NCI-H446 treated with DMSO at 0.1 percent for 48 hours (cell line): ENCODE measurements around the gene TARBP1.
"Not testable (repeated sequence)": the region's sequence is repeated elsewhere in the genome, so short reads cannot be mapped to it uniquely, and the experiment has no call there.

Experiments
- DNase-seq: peaks from one replicate; lab custom pipeline; 2025; lab: John Stamatoyannopoulos, UW

Gene TARBP1

DNA sequence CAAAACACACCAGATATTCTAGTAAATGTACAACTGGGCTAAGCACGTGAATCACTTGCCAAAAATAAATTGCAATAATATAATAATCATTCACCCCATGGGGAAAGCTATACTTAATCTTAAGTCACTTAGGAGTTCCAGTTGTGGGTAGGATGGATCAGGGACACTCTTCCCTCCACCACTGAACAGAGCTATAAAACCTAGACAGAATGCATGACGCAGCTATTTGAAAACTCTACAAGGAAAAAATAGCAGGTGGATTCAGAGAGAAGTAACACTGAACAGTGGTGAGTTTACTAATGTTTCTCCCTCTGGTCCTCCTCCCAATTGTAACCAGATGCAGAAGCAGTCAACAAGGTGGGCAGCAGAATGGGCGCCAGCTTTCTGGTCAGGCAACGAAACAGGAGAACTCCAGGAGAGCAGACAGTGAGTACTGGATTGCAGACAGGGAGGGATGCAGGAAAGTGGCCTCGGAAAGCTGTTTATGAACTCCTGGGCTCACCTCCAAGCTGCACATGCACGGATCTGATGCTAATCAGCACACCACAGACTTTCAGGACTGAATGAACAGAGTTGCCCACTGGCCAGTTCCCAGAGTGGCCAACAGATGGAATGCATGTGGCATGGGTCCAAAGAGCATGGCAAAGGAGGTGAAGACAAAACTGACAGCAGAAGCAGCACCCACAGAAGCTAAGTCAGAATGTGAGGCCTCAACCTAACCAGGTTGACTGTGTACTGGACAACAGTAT is 41.4 kb downstream of the TARBP1 start:
- DNase-seq = no peak

DNA sequence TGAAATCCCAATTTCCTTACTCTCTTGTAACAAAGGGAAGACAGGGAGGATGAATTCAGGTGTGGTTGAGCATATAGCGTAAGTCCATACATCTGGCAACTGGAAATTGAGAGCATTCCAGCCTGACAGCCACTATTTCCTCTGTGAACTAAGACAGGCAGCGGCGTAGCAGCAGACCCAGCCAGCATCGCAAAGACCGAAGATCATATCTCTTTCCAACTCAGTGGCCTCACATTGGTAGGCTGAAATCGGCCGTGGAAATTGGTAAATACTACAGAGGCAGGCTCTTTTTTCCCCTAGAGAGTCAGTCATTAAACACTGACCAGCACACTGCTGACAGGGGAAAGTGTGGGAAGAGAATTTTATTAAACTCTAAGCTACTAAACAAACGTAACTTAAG is 43.4 kb downstream of the TARBP1 start:
- no peak for DNase-seq

GRCh38 chr1:234434706-234435105 is 44.3 kb downstream of the TARBP1 start:
- DNase-seq = no peak

DNA sequence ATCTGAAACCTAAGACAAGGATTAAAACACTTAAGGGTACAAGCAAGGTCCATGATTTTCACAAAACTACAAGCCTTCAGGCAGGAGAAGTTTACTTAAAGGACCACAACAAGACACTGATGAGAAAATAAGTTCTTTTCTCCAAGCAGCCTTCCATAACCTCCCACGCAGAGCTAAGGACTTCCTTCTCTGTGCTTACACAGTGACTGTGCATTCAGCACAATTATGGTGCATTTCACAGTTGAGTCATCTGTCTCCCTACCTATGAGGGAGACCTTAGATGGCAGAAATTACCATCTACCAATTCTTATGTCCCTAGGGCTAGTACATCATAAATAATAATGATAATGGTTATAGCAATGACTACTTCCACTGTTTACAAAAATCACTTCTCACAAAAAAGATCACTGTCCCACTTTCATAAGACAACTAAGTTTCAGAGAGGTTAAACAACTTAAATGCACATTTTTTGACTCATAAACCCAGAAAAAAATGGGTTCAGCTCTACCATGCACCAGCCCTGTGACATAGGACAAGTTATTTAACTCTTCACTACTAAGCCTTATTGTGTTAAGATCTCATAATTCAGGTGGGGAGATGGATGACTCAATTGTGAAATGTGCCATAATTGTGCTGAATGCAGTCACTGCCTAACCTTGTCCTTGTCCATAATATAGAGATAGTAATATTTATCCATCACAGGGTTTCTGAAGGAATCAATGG is 45.3 kb downstream of the TARBP1 start:
- DNase-seq = no peak

DNA sequence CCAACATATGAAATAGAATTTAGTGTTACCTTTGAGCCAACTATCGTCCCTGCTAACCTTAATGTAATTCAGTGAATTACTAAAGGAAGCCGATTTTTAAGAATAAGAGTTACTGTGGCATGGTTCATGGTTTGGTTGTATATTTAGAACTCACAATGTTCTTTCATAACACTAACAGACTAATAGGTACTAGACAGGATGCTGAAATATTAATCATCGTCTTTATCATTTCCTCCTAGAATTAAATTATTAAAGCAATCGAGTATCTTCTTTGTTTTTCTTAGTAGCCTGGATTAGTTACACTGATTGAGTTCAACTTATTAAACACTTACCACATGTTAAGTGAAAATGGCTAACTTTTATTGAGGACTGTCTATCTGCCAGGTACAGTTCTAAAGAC is 47.7 kb downstream of the TARBP1 start:
- DNase-seq = no peak

- DNase-seq = no peak
Measured at GRCh38 chr1:234430691-234431090, 48.3 kb downstream of the TARBP1 start.

GRCh38 chr1:234429434-234429806 is 49.6 kb downstream of the TARBP1 start:
- no peak for DNase-seq

GRCh38 chr1:234427950-234428646 is 50.9 kb downstream of the TARBP1 start:
- no peak for DNase-seq

DNA sequence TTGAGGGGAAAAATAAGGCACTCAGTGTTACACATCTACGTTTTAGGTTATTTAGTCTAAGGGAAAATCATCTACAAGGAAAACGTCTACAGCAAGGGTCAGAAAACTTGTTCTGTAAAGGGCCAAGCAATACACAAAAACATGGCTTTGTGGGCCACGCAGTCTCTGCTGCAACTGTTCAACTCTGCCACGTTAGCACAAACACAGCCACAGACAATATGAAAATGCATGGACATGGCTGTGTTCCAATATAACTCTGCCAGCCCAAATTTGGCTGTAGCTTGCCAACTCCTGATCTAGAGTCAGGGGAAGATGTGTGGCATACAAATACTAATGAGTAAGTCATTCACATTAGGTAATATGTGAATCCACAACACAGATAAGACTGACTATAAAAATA is 65.0 kb downstream of the TARBP1 start:
- DNase-seq = no peak

DNA sequence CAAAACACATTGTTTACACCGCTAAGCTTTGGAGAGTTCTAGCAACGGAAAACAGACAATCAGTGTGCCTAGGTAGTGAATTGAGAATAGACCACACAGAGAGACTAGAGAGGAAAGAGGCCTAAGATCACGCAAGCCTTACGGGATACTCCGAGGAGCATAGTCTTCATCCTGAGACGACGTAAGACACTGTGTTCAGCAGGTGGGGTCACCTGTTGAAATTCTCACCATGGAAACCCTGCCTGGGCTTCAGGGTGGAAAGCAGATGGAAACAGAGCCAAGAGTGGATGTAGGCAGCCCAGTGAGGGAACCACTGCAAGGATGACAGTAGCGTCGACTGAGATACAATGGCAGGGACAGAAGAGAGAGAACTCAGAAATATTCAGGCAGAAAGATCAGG is 65.5 kb downstream of the TARBP1 start:
- DNase-seq = no peak

DNA sequence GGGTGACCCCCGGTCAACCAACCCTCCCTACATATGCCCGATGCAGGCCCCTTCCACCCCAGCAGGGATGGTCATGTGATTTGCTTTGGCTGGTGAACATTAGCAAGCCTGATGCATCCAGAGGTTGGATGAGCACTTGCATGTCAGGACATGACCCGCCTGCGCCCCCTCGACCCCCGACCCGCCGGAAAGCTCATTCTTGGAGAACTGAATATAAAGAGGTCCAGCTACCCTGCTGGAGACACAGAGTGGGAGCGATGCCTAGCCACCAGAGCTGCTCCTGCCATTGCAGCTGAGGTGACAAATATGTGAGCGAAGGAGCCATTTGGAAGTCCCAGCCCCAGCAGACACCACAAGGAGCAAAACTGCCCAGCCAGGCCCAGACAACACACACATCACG is 66.1 kb downstream of the TARBP1 start:
- DNase-seq = no peak

GRCh38 chr1:234409328-234409727 is 69.7 kb downstream of the TARBP1 start:
- DNase-seq = no peak

- no peak for DNase-seq
Measured at GRCh38 chr1:234408757-234409156, 70.2 kb downstream of the TARBP1 start.

GRCh38 chr1:234406871-234407270 is 72.1 kb downstream of the TARBP1 start:
- DNase-seq = no peak

DNA sequence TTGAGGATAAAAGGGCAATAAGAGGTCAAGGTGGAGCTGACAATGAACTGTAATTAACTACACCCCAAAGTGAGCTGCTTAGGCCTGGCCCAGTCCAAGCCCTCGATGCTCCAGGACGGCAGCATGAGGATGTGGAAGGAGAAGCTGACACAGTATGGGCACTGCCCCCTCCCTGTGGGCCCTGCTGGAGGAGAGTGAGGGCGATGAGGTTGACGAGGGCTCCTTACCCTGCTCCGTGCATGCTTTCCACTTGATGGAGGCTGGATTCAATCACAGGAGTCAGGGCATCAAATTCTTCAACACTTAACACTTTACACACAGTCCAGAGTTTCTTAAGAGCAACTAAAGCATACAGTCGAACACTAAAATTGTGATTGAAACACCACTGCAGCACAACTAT is 73.3 kb downstream of the TARBP1 start:
- DNase-seq = no peak

GRCh38 chr1:234402939-234403338 is 76.0 kb downstream of the TARBP1 start:
- no peak for DNase-seq

DNA sequence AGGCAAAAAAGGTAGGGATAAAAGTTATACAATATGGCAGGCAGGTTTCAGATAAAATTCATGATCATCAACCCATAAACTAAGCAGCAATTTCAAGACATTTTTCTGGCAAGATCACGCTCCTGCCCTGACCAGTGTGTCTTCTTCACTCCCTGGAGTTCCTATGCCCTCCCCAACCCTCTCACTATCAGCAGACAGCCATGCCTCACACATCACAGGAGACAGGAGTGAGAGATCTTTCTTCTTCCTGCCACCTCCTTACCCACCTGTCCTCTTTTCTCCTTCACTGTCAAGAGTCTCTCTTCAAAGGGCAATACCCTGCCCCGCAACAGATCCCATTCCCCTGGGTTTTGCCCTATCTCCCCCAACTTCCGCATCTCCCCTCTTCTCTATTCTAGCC is 77.3 kb downstream of the TARBP1 start:
- no peak for DNase-seq

- DNase-seq = no peak
Measured at GRCh38 chr1:234400773-234401172, 78.2 kb downstream of the TARBP1 start.

DNA sequence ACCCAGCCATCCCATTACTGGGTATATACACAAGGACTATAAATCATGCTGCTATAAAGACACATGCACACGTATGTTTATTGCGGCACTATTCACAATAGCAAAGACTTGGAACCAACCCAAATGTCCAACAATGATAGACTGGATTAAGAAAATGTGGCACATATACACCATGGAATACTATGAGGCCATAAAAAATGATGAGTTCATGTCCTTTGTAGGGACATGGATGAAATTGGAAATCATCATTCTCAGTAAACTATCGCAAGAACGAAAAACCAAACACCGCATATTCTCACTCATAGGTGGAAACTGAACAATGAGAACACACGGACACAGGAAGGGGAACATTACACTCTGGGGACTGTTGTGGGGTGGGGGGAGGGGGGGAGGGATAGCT is 79.5 kb downstream of the TARBP1 start:
- not testable (repeated sequence) for DNase-seq

DNA sequence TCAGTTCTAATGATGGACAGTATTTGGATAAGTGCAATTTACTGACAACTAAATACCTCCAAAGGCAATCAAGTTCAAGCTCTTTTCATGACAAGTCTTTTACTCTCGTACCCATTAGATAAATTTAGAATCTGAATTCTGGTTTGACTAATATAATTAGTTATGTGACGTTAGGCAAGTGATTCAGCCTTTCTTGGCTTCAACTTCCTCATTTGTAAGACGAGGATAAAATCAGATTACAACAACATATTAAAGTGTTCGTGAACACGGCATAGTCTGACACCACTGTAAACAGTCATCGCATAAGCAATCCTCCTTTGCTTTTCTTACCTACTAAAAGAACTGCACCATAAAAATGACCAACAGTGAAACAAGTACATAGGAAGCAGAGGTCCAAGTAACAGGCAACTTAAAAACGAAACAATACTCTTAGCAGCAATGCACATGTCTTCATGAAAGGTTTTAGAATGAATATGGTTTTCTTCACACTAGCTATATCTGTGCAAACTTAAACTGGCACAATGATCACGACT is 80.1 kb downstream of the TARBP1 start:
- no peak for DNase-seq

DNA sequence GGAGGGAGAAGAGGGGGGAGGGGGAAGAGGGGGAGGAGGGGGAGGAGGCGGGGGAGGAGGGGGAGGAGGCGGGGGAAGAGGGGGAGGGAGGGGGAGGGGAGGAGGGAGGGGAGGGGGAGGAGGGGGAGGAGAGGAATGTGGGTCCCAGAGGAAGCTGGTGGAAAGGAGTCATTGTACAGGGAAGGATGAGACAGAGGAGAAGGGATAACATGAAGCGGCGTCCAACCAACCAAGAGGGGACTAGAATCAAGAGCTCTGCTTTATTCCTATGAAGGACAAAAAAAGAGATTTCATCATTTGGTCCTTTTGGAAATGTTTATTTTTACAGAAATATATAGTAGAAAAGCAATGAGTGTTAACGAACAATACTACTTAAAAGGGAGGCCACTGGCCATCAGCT is 81.2 kb downstream of the TARBP1 start:
- no peak for DNase-seq

- DNase-seq = no peak
Measured at GRCh38 chr1:234396871-234397270, 82.1 kb downstream of the TARBP1 start.

DNA sequence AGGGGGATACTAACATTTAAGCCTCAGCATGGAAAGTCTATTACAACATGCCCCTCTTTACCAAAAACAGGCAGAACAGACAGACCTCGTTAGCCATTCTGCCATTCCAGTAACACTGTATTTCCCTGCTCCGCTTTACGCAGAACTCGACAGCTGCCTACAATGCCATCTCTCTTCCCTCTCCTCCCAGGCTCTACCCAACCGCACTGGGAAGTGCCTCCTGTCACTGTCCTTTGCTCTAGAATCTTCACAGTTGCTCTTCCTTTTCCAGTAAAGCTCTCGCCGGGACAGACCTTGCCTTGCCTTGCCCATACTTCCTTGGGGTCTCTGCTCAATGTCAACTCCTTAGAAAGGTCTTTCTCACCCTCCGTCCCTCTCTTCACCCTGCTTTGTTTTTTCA is 82.9 kb downstream of the TARBP1 start:
- DNase-seq = no peak
